ENCODE results near the gene KIAA0408. TPM values are rescaled to one million over a fixed set of nuclear protein-coding genes. Genes with fewer than 3 reads are reported as not detected.

Gene KIAA0408
- total RNA-seq, 2 donors from 2014 or later, result 0.64 to 0.84 TPM

- Mint-ChIP-seq H3K4me1 (no peaks in the 10 kb centered on the region), H3K27ac (no peak overlapping the region), H3K36me3 (ENCODE audit: low read depth) (no peaks in the 10 kb centered on the region), H3K27me3 (ENCODE audit: insufficient read depth) (no peaks in the 10 kb centered on the region), H3K9me3 (no peaks in the 10 kb centered on the region), H3K4me3 (no peak overlapping the region)
- Histone ChIP-seq H3K4me1 (ENCODE audit: control insufficient read depth, insufficient read depth, low read length) (no peaks in the 10 kb centered on the region), H3K36me3 (ENCODE audit: control insufficient read depth, insufficient read depth, low read length) (no peaks in the 10 kb centered on the region), H3K9me3 (ENCODE audit: control insufficient read depth, low read length) (no peaks in the 10 kb centered on the region), H3K9ac (ENCODE audit: extremely low read depth, low read length, poor library complexity, severe bottlenecking) (no peak overlapping the region), H3K4me3 (ENCODE audit: low read length) (no peak overlapping the region), H3K27ac (ENCODE audit: low read depth, low read length) (no peak overlapping the region), H3K27me3 (ENCODE audit: control insufficient read depth, insufficient read depth, low read length, poor library complexity, severe bottlenecking) (no peaks in the 10 kb centered on the region)
- TF ChIP-seq CTCF (conservative IDR thresholded peaks at IDR 0.05), result no peak
- 80 to 92% methylated on average over 1 of the region's 1 CpG for WGBS, 2 experiments (ENCODE audit: insufficient coverage in 1 of 2, insufficient read length in 1 of 2)
- DNase-seq, result no peak
Observed at GRCh38 chr6:127497410-127497809, 38.2 kb upstream of the KIAA0408 start.

- no peak for TF ChIP-seq CTCF (conservative IDR thresholded peaks at IDR 0.05)
- no peak for DNase-seq
- Histone ChIP-seq H3K4me3 (ENCODE audit: low read length) (no peak overlapping the region), H3K9me3 (ENCODE audit: control insufficient read depth, low read length) (no peaks in the 10 kb centered on the region), H3K36me3 (ENCODE audit: control insufficient read depth, insufficient read depth, low read length) (no peaks in the 10 kb centered on the region), H3K4me1 (ENCODE audit: control insufficient read depth, insufficient read depth, low read length) (no peaks in the 10 kb centered on the region), H3K27ac (ENCODE audit: low read depth, low read length) (no peak overlapping the region), H3K27me3 (ENCODE audit: control insufficient read depth, insufficient read depth, low read length, poor library complexity, severe bottlenecking) (no peaks in the 10 kb centered on the region), H3K9ac (ENCODE audit: extremely low read depth, low read length, poor library complexity, severe bottlenecking) (no peak overlapping the region)
- Mint-ChIP-seq H3K36me3 (ENCODE audit: low read depth) (no peaks in the 10 kb centered on the region), H3K4me3 (no peak overlapping the region), H3K9me3 (no peaks in the 10 kb centered on the region), H3K4me1 (no peaks in the 10 kb centered on the region), H3K27ac (no peak overlapping the region), H3K27me3 (ENCODE audit: insufficient read depth) (no peaks in the 10 kb centered on the region)
- WGBS, 2 experiments (ENCODE audit: insufficient coverage in 1 of 2, insufficient read length in 1 of 2), result 100% methylated on average over 1 of the region's 1 CpG; no CpG with 5 or more reads in 1 of the 2 experiments
Observed at GRCh38 chr6:127496471-127496870, 37.3 kb upstream of the KIAA0408 start.

DNA sequence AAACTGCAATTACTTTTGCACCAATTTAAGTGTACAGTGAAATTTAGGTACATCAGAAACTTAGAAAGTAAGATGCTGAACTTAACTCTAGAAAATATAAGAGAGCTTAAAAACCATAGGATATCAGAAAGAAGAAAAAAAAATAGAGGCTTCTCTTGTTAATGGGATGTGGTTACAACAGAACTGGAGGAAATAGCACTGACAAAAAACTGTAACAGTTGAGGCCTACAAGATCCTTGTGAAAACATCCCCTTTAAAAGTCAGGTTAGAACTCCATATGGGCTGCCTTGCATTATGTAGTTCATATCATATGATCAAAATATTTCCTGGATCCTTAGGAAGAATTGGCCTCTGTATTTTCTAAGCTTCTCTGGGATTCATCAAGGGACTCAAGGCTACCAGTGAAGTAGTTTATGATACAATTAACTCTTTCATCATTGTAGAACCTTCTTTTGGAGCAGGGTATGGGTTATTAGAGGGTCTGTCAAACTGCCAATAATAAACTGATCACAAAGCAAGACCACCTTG, 35.1 kb upstream of the KIAA0408 start:
- no peak for DNase-seq
- no peaks in the 10 kb centered on the region for H3K36me3 Mint-ChIP-seq (ENCODE audit: low read depth)
- no peak overlapping the region for H3K27ac Mint-ChIP-seq
- Histone ChIP-seq H3K27me3 (ENCODE audit: control insufficient read depth, insufficient read depth, low read length, poor library complexity, severe bottlenecking) (no peaks in the 10 kb centered on the region), H3K9ac (ENCODE audit: extremely low read depth, low read length, poor library complexity, severe bottlenecking) (no peak overlapping the region), H3K4me1 (ENCODE audit: control insufficient read depth, insufficient read depth, low read length) (no peaks in the 10 kb centered on the region), H3K27ac (ENCODE audit: low read depth, low read length) (no peak overlapping the region), H3K36me3 (ENCODE audit: control insufficient read depth, insufficient read depth, low read length) (no peaks in the 10 kb centered on the region), H3K4me3 (ENCODE audit: low read length) (no peak overlapping the region), H3K9me3 (ENCODE audit: control insufficient read depth, low read length) (no peaks in the 10 kb centered on the region)
- H3K27me3 Mint-ChIP-seq (ENCODE audit: insufficient read depth), result no peaks in the 10 kb centered on the region
- H3K9me3 Mint-ChIP-seq, result no peaks in the 10 kb centered on the region
- H3K4me3 Mint-ChIP-seq, result no peak overlapping the region
- TF ChIP-seq CTCF (conservative IDR thresholded peaks at IDR 0.05), result no peak
- no peaks in the 10 kb centered on the region for H3K4me1 Mint-ChIP-seq
